Measurements from ENCODE around the gene CBX4.

GRCh38 chr17:79849953-79850352, 10.7 kb upstream of the CBX4 start:
- TF ChIP-seq CTCF (conservative IDR thresholded peaks at IDR 0.05; ENCODE audit: low read depth in 2 of 2): no peak
- no peak for TF ChIP-seq EZH2 (IDR thresholded peaks at IDR 0.05; ENCODE audit: low read depth, unreplicated experiment)
- no peak for TF ChIP-seq REST (IDR thresholded peaks at IDR 0.05; ENCODE audit: unreplicated experiment)
- no peak for TF ChIP-seq POLR2AphosphoS5 (IDR thresholded peaks at IDR 0.05; ENCODE audit: low read depth)
- no peak for TF ChIP-seq NANOG (IDR thresholded peaks at IDR 0.05; ENCODE audit: borderline replicate concordance)

Measured in GM23338 (cell line).